Mononuclear cell (primary cell): ENCODE data around the gene SMYD3. TPM values are rescaled to one million over a fixed set of nuclear protein-coding genes. Genes with fewer than 3 reads are reported as not detected.

Source experiments
- H3K27me3 ChIP-seq: 2 replicates; pipeline ENCODE4 v1.6.0; 2011; ENCODE audit warnings: low read length, control low read depth; ENCODE audit not compliant: insufficient read depth
- H3K4me1 ChIP-seq: 2 replicates; pipeline ENCODE4 v1.5.1; 2011; ENCODE audit warnings: mild to moderate bottlenecking, low read length, control low read depth; ENCODE audit not compliant: insufficient read depth
- H3K4me3 ChIP-seq: 2 replicates; pipeline ENCODE4 v1.5.1; 2011; ENCODE audit warnings: mild to moderate bottlenecking, low read length, moderate library complexity
- H3K9me3 ChIP-seq: 2 replicates; pipeline ENCODE4 v1.5.1; 2011; ENCODE audit warnings: low read depth, mild to moderate bottlenecking, control low read depth, low read length
- total RNA-seq: library from RNA; depleted of rRNA; stranded (reverse); fragments of >200 nt; gene quantifications from one replicate; pipeline ENCODE4 v1.2.3, GENCODE V29; 2012

The SMYD3 gene
- total RNA-seq, 1 donor, result 18.2 TPM

DNA sequence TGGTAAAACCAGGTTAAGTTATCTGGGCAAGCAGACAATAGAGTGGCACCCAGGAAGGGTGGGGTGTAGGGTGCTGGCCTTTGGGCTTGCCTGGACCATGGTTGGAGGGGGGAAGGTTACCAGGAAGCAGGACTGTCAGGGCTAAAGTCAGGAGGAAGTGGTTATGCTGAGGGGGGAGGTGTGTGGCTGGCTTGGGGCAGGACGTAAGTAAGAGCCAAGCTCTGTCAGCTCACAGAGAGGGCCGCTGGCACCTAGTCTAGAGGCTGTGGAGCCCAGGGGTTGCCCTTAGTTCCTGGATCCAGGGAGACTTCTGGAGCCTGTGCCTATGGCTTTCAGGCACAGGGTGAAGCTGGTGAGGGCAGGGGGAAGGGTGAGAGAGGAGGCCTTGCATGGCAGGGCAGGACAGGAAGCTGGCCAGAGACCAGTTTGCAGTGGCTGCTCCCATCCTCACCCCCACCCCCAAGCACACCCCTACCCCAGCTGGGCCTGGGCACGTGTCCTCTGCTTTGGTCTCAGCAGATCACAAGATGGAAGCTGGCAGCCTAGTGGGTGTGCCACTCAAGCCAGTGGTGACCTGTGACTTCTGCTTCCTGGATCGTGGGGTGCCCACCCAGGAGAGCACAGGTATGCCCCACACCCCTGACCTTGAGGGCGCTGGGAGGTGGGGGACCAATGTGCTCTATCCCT is 20.5 kb upstream of the SMYD3 start:
- peaks cover 7% of the 10 kb centered on the region for H3K9me3 ChIP-seq
- no peaks in the 10 kb centered on the region for H3K27me3 ChIP-seq
- H3K4me3 ChIP-seq, result no peak overlapping the region
- peaks cover 8% of the 10 kb centered on the region for H3K4me1 ChIP-seq

DNA sequence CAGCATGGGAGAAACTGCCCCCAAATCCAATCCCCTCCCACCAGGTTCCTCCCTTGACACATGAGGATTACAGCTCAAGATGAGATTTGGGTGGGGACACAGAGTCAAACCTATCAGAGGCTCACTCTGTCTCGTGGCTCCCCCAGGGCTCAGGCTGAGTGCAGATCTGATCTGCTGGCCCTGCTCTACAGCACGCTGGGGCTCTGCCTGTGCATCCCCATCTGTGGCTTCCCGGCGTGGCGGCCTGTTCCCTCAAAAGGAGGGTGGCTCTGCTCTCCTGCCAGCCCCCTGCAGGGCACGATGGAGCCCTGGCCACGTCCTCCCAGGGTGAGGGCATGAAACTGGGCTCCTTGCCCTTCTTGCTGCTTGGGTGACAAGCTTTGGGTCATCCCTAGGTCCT is 19.8 kb upstream of the SMYD3 start:
- peaks cover 8% of the 10 kb centered on the region for H3K4me1 ChIP-seq
- H3K4me3 ChIP-seq, result no peak overlapping the region
- no peaks in the 10 kb centered on the region for H3K27me3 ChIP-seq
- H3K9me3 ChIP-seq, result peaks cover 7% of the 10 kb centered on the region

DNA sequence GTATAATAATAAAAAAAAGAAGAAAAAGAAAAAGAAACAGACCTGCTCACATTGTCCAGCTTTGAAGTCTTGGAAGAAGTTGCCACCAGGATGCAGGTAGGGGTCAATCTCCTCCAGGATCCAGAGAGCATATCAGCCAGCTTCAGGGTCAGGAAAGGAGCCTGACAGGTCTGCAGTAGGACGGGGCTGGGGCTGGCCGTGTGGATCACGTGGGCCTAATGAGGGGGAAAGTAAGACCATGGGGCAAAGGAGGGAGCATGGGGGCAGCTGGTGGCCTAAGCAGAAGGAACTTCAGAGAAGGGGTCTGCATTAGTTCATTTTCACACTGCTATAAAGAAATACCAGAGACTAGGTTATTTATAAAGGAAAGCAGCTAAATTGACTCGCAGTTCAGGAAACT is 19.3 kb upstream of the SMYD3 start:
- H3K27me3 ChIP-seq, result no peaks in the 10 kb centered on the region
- peaks cover 8% of the 10 kb centered on the region for H3K4me1 ChIP-seq
- no peak overlapping the region for H3K4me3 ChIP-seq
- peaks cover 7% of the 10 kb centered on the region for H3K9me3 ChIP-seq

DNA sequence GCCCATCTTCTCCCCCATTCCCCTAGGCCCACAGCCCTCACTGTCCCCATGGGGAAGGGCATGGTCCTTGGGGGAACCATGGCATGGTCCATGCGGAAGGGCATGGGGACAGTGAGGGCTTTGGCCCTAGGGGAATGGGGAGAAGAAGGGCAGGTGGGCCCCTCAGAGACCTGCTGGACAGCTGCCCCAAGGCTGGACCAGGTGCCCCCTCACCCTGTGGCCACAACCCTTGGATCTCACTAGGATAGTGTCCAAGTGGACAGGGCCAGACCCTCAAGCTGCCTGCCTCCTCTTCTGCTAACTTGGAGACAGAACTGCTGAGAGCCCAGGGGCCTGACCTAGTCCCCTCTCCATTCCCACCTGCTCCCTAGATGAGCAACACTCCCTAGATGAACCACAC is 12.4 kb upstream of the SMYD3 start:
- peaks cover 12% of the 10 kb centered on the region for H3K9me3 ChIP-seq
- H3K4me1 ChIP-seq, result no peaks in the 10 kb centered on the region
- no peak overlapping the region for H3K4me3 ChIP-seq
- H3K27me3 ChIP-seq, result no peaks in the 10 kb centered on the region

DNA sequence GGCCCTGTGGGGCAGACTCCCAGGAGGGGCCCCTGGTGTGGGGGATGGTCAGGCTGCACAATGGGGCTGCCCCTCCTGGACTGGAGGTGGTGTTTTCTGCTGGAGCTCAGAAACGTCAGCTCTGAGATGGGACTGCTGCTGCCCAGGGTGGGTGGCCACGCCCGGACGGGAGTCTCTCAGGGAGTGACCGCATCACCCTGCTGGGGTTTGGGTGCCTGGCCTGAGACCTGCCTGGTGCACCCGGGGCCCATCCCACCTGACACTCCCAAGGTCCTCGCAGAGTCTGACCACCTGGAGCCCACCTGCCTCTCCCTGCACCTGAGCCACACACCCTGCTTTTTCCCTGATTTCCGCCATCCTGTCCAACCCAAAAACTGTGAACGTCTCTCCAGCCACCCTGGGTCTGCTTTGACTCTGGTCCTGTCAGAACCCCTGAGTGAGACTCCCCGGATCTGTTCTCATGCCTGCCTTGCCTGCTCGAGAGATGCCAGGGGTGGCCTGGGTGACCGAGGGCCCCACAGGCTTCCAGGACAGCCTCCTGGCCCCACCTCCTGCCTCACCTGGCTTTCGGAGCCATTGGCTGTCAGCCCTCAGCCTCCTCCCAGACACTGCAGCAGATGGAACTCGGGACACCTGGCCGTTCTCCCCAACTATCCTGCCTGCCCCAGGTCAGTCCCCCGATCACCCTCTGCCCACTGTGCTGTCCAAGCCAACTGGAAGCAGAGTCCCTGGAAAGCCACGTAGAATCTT is 11.6 kb upstream of the SMYD3 start:
- peaks cover 12% of the 10 kb centered on the region for H3K9me3 ChIP-seq
- no peaks in the 10 kb centered on the region for H3K4me1 ChIP-seq
- no peak overlapping the region for H3K4me3 ChIP-seq
- H3K27me3 ChIP-seq, result no peaks in the 10 kb centered on the region

DNA sequence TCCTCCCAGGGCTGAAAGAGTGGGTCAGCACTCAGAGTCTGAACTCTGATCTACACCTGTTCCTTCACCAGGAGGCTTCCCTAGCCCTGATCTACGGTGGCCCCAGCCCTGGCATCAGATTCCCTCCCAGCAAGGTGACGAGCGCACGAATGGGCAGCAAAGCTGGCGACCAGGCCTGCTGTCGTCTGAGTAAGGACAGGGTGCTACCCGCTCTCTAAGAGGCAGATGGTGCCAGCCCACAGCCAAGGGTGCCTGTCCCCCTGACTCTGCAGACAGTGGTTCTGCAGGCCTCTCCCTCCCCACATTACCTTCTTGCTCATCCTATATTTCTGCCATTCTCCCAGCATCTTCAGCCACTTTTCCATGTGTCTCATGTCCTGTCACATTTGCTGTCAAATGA is 10.3 kb upstream of the SMYD3 start:
- H3K9me3 ChIP-seq, result peaks cover 12% of the 10 kb centered on the region

DNA sequence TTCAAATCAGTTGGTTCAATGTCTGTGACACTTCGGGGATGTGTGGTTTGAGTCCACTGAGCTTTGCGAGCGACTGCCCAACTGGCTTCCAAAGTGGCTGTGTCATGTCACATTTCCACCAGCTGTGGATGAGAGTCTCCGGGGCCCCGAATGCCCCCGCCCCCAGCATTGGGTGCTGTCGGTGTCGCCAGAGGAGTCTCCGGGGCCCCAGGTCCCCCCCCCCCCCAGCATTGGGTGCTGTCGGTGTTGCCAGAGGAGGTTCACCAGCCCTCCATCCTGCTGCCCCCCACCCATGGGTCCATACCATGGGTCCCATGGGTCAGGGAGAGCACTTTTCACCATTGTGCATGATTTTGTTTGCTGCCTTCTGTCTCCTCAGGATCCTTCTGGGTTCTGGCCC is 9.0 kb upstream of the SMYD3 start:
- peaks cover 12% of the 10 kb centered on the region for H3K9me3 ChIP-seq
- no peaks in the 10 kb centered on the region for H3K27me3 ChIP-seq
- H3K4me1 ChIP-seq, result no peaks in the 10 kb centered on the region
- H3K4me3 ChIP-seq, result no peak overlapping the region

More for the DNA sequence above, 10.3 kb upstream of the SMYD3 start:
- Histone ChIP-seq H3K4me1 (no peaks in the 10 kb centered on the region), H3K4me3 (no peak overlapping the region), H3K27me3 (no peaks in the 10 kb centered on the region)

DNA sequence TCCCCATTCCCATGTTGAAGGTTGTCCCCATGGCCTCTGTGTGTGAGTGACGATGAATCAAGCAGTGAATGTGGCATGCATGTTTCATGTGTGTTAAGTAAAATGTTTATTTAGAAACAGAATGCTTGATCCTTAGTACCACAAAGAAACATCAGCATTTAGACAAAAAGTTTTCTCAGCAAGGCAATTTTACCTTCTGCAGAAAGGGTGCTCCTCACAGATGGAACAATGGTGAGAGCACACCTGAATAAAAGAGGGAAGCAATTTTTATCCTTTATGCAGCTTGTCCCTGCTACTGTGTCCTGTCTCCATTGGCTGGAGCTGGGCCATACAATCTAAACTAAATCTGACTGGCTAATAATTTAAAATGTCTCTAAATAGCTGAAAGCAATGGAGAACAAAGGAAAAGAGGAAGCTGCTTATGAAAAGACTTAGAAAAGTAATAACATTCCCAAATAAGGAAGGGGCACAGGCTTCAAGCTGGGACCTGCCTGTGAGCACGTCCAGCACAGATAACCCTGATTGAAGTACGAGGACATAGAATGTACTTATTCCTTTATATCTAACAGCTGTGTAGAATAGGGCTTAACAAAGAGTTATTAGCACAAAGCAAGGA is 8.4 kb upstream of the SMYD3 start:
- no peaks in the 10 kb centered on the region for H3K4me1 ChIP-seq
- no peak overlapping the region for H3K4me3 ChIP-seq
- H3K9me3 ChIP-seq, result peaks cover 12% of the 10 kb centered on the region
- H3K27me3 ChIP-seq, result no peaks in the 10 kb centered on the region

DNA sequence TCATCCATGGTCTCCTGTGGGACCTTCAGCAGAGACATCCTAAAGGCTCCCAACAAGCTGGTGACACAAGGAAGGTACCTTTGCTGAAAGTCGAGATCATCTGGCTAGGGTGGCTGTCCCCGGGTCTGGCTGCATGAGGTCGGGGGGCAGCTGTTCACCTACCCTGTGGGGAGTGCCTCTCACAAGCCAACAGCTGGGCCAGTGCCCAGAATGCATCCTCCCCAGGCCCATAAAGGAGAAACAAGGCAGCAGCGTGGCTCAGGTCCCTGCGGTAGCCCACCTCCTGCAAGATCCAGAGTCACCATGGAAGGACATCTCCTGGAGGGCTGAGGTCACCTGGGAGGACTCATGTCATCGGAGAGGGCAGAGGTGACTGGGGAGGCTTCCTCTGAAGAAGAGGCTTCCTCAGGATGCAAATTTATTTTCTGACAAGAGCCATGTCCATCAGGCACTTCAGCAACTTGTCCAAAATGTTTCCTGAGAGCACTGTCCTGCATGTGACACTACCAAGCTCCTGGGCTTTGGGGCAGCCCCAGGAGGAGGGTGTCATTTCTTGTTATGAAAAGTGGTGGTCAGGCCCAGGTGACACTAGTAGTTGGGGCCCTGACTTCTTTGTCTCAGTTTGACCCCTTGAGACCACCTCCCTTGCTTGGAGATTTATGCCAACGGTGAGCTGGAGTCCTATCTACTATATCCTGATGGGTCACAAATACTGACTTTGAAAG is 6.7 kb upstream of the SMYD3 start:
- Histone ChIP-seq H3K4me3 (no peak overlapping the region), H3K9me3 (peaks cover 12% of the 10 kb centered on the region), H3K27me3 (no peaks in the 10 kb centered on the region), H3K4me1 (no peaks in the 10 kb centered on the region)

DNA sequence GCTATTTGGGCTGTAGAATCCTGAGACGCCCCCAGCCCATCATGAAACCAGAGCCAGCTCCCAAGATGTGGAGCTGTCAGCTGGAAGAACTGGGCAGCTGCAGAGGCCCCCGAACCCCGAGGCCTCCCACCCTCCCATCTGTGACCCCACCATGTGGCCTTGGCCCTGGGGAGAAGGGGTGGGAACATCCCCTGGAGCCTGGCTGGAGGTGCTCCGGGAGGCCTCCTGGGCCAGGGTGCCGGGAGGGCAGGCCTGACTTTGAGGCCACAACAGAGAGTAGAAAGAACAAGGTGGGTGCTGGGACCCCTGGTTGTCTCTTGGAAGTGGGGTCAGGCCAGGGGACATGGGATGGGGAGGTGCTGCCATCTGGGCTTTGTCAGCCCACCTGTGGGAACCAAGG is 6.0 kb upstream of the SMYD3 start:
- Histone ChIP-seq H3K4me3 (no peak overlapping the region), H3K4me1 (no peaks in the 10 kb centered on the region), H3K27me3 (no peaks in the 10 kb centered on the region), H3K9me3 (peaks cover 12% of the 10 kb centered on the region)

DNA sequence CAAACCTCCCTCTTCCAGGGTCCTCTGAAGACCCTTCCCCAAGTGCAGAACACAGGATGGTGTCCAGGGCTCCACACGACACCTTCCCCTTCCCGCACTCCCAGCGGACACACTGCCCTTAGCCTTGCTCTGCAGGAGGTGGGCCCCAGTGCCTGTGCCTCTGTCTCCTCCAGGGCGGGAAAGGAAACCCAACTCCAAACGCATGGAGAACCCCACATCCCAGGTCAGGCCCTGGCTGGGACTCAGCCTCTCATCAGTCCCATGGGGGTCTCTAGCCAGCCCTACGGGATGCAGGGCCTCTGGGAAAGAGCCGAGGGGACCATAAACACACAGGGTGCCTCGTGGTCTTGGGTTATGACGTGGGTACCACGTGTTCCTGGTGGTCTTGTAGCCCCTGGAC is 5.6 kb upstream of the SMYD3 start:
- no peaks in the 10 kb centered on the region for H3K27me3 ChIP-seq
- H3K4me3 ChIP-seq, result no peak overlapping the region
- H3K9me3 ChIP-seq, result peaks cover 12% of the 10 kb centered on the region

DNA sequence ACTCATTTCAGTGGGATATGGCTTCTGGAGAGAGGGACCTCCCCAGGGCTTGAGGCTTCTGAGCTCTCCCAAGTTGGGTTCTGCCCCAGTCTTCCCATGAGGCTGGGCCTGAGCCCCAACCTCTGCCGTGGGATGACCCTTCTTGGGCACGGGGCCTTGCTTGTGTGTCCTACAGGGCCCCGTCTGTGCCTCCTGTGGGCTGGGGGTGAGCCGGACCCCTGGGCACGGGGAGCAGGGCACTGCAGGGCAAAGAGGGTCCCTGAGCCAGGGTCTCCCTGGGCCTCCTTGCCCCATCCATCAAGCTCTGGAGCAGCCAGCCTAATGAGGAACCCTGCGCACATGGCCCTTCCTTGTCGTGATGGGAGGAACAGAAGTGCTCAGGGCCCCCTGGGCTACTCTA is 5.2 kb upstream of the SMYD3 start:
- Histone ChIP-seq H3K4me3 (no peak overlapping the region), H3K4me1 (peaks cover 5% of the 10 kb centered on the region), H3K27me3 (no peaks in the 10 kb centered on the region), H3K9me3 (peaks cover 12% of the 10 kb centered on the region)

More for the DNA sequence above, 5.6 kb upstream of the SMYD3 start:
- H3K4me1 ChIP-seq, result peaks cover 2% of the 10 kb centered on the region

DNA sequence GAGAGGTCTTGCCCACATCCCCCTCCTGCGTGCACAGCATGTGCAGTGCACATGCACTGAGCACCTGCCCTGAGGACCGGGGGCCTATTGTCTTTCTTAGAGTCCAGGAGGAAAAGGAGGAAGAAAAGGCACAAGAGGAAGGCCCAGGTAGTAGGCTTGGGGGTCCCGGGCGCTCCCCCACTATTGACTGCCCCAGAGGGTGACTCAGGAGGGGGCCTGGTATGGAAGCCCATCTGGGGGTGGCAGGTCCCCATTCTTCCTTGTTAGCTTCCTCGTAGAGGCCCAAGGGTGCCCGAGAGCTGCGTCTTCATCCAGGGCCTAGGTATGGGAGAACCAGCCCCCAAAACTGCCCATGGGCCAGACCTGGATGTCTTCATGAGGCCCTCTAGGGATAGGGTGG is 4.1 kb upstream of the SMYD3 start:
- Histone ChIP-seq H3K27me3 (no peaks in the 10 kb centered on the region), H3K4me3 (no peak overlapping the region), H3K4me1 (peaks cover 9% of the 10 kb centered on the region), H3K9me3 (peaks cover 12% of the 10 kb centered on the region)

DNA sequence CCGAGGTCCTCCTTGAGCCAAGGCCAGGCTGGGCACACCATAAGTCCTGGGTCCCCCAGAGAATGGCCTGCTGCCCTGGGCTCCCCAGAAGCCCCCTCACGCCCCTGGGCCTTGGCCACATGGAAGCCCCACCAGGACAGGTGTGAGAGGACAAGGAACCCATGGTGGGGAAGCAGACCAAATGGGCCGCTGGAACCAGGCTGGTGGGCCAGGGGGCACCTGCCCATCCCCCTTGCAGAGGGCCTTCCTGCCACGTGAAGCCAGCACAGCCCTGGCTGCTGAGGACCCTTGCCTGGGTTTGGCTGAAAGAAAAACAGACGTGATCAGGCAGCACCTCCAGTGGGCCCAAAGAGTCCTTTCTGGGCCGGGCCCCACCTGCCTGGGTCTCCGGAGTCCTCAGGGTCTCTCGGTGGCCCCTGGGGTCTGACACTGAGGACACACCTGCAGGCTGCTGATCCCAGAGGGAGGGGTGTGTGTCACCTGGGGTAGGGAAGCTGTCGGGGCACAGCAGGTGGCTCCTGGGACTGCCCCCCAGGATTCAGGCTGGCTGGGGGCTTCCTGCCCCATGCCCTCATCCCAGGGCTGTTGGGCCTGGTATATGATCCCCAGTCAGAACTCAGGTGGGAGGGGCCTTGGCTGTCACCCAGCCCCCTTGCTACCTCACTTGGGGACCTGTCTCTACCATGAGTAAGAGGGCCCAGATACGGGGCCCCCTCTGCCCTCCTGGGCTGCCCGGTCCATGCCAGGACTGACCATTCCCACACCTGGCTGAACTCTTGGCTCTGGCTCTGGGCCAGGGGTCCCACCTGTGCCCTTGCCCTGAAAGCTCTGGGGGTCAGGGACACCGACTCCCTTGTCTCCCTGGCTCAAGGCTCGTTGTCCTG is 3.3 kb upstream of the SMYD3 start:
- Histone ChIP-seq H3K4me1 (peaks cover 13% of the 10 kb centered on the region), H3K9me3 (peaks cover 7% of the 10 kb centered on the region), H3K27me3 (no peaks in the 10 kb centered on the region), H3K4me3 (no peak overlapping the region)
